IMR-90 (cell line): ENCODE results near the gene CDK5R1.

Experiments used
- CTCF ChIP-seq: conservative IDR thresholded peaks from 2 replicates; pipeline ENCODE4 v1.5.1; 2012; ENCODE audit warnings: mild to moderate bottlenecking, low read depth, low read length, improper control_type of control experiment
- FOS ChIP-seq: fragments of 150-350 bp; IDR thresholded peaks from 2 replicates; pipeline ENCODE4 v1.6.1; 2016; ENCODE audit warnings: low read depth, low read length
- MXI1 ChIP-seq: IDR thresholded peaks from 2 replicates; pipeline ENCODE4 v1.6.1; 2012; ENCODE audit warnings: low read depth, mild to moderate bottlenecking, low read length, moderate library complexity, borderline replicate concordance
- POLR2A ChIP-seq: IDR thresholded peaks from 2 replicates; pipeline ENCODE4 v1.6.1; 2012; ENCODE audit warnings: mild to moderate bottlenecking, low read depth, low read length
- RCOR1 ChIP-seq: IDR thresholded peaks from 2 replicates; pipeline ENCODE4 v1.6.1; 2012; ENCODE audit warnings: mild to moderate bottlenecking, low read length, improper control_type of control experiment; ENCODE audit not compliant: insufficient replicate concordance
- SMC3 ChIP-seq: fragments of 150-350 bp; IDR thresholded peaks from 2 replicates; pipeline ENCODE4 v1.6.1; 2016; ENCODE audit warnings: low read depth, mild to moderate bottlenecking, antibody characterized with exemption, low read length, moderate library complexity
- TF ChIP-seq, protein P1 (sequence below): fragments of 150-350 bp; IDR thresholded peaks from 2 replicates; pipeline ENCODE4 v1.6.1; 2016; ENCODE audit warnings: low read depth, mild to moderate bottlenecking, low read length, moderate library complexity, borderline replicate concordance

- TF ChIP-seq MXI1 (no peak), CTCF (no peak), RCOR1 (no peak), SMC3 (no peak), POLR2A (no peak), FOS (no peak)
- TF ChIP-seq, protein P1, sequence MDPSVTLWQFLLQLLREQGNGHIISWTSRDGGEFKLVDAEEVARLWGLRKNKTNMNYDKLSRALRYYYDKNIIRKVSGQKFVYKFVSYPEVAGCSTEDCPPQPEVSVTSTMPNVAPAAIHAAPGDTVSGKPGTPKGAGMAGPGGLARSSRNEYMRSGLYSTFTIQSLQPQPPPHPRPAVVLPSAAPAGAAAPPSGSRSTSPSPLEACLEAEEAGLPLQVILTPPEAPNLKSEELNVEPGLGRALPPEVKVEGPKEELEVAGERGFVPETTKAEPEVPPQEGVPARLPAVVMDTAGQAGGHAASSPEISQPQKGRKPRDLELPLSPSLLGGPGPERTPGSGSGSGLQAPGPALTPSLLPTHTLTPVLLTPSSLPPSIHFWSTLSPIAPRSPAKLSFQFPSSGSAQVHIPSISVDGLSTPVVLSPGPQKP, result no peak
These were observed 16.7 kb downstream of the CDK5R1 start for GRCh38 chr17:32503251-32504165.
